Peyer's patch (tissue), 4 donors: ENCODE measurements around the gene TMEM92.

ENCODE experiments used
- POLR2A ChIP-seq, 2 donors: fragments of 450-650 bp; IDR thresholded peaks; one replicate each; pipeline ENCODE4 v1.5.1; 2017; ENCODE audit warnings: antibody characterized with exemption in 2 of 2, mild to moderate bottlenecking in 2 of 2, moderate library complexity in 2 of 2
- TF ChIP-seq, protein P1 (sequence below), 6 experiments: fragments of 450-650 bp in 4 of 6; fragments of 200-600 bp in 2 of 6; sonication (generic) in 1 of 6; IDR thresholded peaks; one replicate each; pipeline ENCODE4 v1.5.1; 2017 to 2019; ENCODE audit warnings: antibody characterized with exemption in 6 of 6, mild to moderate bottlenecking in 3 of 6, moderate library complexity in 1 of 6

GRCh38 chr17:50318501-50319285 lies 44.4 kb downstream of the TMEM92 start:
- TF ChIP-seq, protein P1, sequence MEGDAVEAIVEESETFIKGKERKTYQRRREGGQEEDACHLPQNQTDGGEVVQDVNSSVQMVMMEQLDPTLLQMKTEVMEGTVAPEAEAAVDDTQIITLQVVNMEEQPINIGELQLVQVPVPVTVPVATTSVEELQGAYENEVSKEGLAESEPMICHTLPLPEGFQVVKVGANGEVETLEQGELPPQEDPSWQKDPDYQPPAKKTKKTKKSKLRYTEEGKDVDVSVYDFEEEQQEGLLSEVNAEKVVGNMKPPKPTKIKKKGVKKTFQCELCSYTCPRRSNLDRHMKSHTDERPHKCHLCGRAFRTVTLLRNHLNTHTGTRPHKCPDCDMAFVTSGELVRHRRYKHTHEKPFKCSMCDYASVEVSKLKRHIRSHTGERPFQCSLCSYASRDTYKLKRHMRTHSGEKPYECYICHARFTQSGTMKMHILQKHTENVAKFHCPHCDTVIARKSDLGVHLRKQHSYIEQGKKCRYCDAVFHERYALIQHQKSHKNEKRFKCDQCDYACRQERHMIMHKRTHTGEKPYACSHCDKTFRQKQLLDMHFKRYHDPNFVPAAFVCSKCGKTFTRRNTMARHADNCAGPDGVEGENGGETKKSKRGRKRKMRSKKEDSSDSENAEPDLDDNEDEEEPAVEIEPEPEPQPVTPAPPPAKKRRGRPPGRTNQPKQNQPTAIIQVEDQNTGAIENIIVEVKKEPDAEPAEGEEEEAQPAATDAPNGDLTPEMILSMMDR (IDR thresholded peaks at IDR 0.05): no peak
- TF ChIP-seq POLR2A (IDR thresholded peaks at IDR 0.05): no peak
